ENCODE results near the gene PIGK. TPM values are rescaled to one million over a fixed set of nuclear protein-coding genes. Genes with fewer than 3 reads are reported as not detected.

PIGK gene
- total and polyA plus RNA-seq, 4 donors = 7.9 to 30.2 (median 17.9) TPM

- no peak for TF ChIP-seq CTCF (IDR thresholded peaks at IDR 0.05; ENCODE audit: control extremely low read depth, extremely low read depth)
- Histone ChIP-seq H3K36me3 (ENCODE audit: control insufficient read depth in 4 of 4, insufficient read depth in 4 of 4, low read length in 4 of 4) (no peaks in the 10 kb centered on the region), H3K27me3 (ENCODE audit: control insufficient read depth in 3 of 3, insufficient read depth in 3 of 3, low read length in 2 of 3) (no peaks in the 10 kb centered on the region), H3K4me1 (ENCODE audit: control insufficient read depth in 5 of 5, insufficient read depth in 5 of 5, low read length in 5 of 5) (no peaks in the 10 kb centered on the region), H3K9ac (ENCODE audit: insufficient read depth in 1 of 2, low read length in 2 of 2) (no peak overlapping the region), H3K27ac (ENCODE audit: low read depth in 1 of 2, low read length in 1 of 2) (no peak overlapping the region), H3K9me3 (ENCODE audit: control insufficient read depth in 4 of 4, insufficient read depth in 3 of 4, low read length in 3 of 4) (no peaks in the 10 kb centered on the region), H3K4me3 (no peak overlapping the region)
- ATAC-seq (ENCODE audit: insufficient read depth, low FRiP score) (no peak), DNase-seq (no peak)
- 45 to 68% methylated on average over 1 of the region's 1 CpG for WGBS, 2 donors
These were observed 167.8 kb downstream of the PIGK start for GRCh38 chr1:77051425-77051824.

- Histone ChIP-seq H3K4me3 (no peak overlapping the region), H3K9ac (ENCODE audit: insufficient read depth in 1 of 2, low read length in 2 of 2) (no peak overlapping the region), H3K9me3 (ENCODE audit: control insufficient read depth in 4 of 4, insufficient read depth in 3 of 4, low read length in 3 of 4) (peaks cover 0 to 3% (median 0%) of the 10 kb centered on the region in 4 donors), H3K4me1 (ENCODE audit: control insufficient read depth in 5 of 5, insufficient read depth in 5 of 5, low read length in 5 of 5) (peaks cover 0 to 2% (median 0%) of the 10 kb centered on the region in 5 donors), H3K27me3 (ENCODE audit: control insufficient read depth in 3 of 3, insufficient read depth in 3 of 3, low read length in 2 of 3) (no peaks in the 10 kb centered on the region), H3K27ac (ENCODE audit: low read depth in 1 of 2, low read length in 1 of 2) (no peak overlapping the region), H3K36me3 (ENCODE audit: control insufficient read depth in 4 of 4, insufficient read depth in 4 of 4, low read length in 4 of 4) (no peaks in the 10 kb centered on the region)
- TF ChIP-seq CTCF (IDR thresholded peaks at IDR 0.05; ENCODE audit: control extremely low read depth, extremely low read depth) = no peak
- DNase-seq (no peak), ATAC-seq (ENCODE audit: insufficient read depth, low FRiP score) (no peak)
- WGBS, 2 donors = 29 to 33% methylated on average over 1 of the region's 1 CpG
These were observed 170.6 kb downstream of the PIGK start for GRCh38 chr1:77048615-77049005.

GRCh38 chr1:77047978-77048614 lies 171.1 kb downstream of the PIGK start:
- Histone ChIP-seq H3K27me3 (ENCODE audit: control insufficient read depth in 3 of 3, insufficient read depth in 3 of 3, low read length in 2 of 3) (no peaks in the 10 kb centered on the region), H3K9ac (ENCODE audit: insufficient read depth in 1 of 2, low read length in 2 of 2) (no peak overlapping the region), H3K27ac (ENCODE audit: low read depth in 1 of 2, low read length in 1 of 2) (no peak overlapping the region), H3K4me3 (no peak overlapping the region), H3K4me1 (ENCODE audit: control insufficient read depth in 5 of 5, insufficient read depth in 5 of 5, low read length in 5 of 5) (peaks cover 0 to 4% (median 0%) of the 10 kb centered on the region in 5 donors), H3K36me3 (ENCODE audit: control insufficient read depth in 4 of 4, insufficient read depth in 4 of 4, low read length in 4 of 4) (no peaks in the 10 kb centered on the region), H3K9me3 (ENCODE audit: control insufficient read depth in 4 of 4, insufficient read depth in 3 of 4, low read length in 3 of 4) (peaks cover 0 to 3% (median 0%) of the 10 kb centered on the region in 4 donors)
- TF ChIP-seq CTCF (IDR thresholded peaks at IDR 0.05; ENCODE audit: control extremely low read depth, extremely low read depth) = no peak
- DNase-seq (no peak), ATAC-seq (ENCODE audit: insufficient read depth, low FRiP score) (no peak)
- 27 to 49% methylated on average over 3 of the region's 3 CpGs for WGBS, 2 donors

GRCh38 chr1:77047575-77047974 lies 171.7 kb downstream of the PIGK start:
- DNase-seq (no peak), ATAC-seq (ENCODE audit: insufficient read depth, low FRiP score) (no peak)
- Histone ChIP-seq H3K4me1 (ENCODE audit: control insufficient read depth in 5 of 5, insufficient read depth in 5 of 5, low read length in 5 of 5) (peaks cover 0 to 4% (median 0%) of the 10 kb centered on the region in 5 donors), H3K27ac (ENCODE audit: low read depth in 1 of 2, low read length in 1 of 2) (no peak overlapping the region), H3K27me3 (ENCODE audit: control insufficient read depth in 3 of 3, insufficient read depth in 3 of 3, low read length in 2 of 3) (no peaks in the 10 kb centered on the region), H3K9ac (ENCODE audit: insufficient read depth in 1 of 2, low read length in 2 of 2) (no peak overlapping the region), H3K4me3 (no peak overlapping the region), H3K9me3 (ENCODE audit: control insufficient read depth in 4 of 4, insufficient read depth in 3 of 4, low read length in 3 of 4) (peaks cover 0 to 3% (median 0%) of the 10 kb centered on the region in 4 donors), H3K36me3 (ENCODE audit: control insufficient read depth in 4 of 4, insufficient read depth in 4 of 4, low read length in 4 of 4) (no peaks in the 10 kb centered on the region)
- TF ChIP-seq CTCF (IDR thresholded peaks at IDR 0.05; ENCODE audit: control extremely low read depth, extremely low read depth) = no peak
- 95 to 97% methylated on average over 1 of the region's 1 CpG for WGBS, 2 donors

Measured in lung (tissue), 12 donors.